ENCODE data around the gene ANKAR.

The ANKAR gene

DNA sequence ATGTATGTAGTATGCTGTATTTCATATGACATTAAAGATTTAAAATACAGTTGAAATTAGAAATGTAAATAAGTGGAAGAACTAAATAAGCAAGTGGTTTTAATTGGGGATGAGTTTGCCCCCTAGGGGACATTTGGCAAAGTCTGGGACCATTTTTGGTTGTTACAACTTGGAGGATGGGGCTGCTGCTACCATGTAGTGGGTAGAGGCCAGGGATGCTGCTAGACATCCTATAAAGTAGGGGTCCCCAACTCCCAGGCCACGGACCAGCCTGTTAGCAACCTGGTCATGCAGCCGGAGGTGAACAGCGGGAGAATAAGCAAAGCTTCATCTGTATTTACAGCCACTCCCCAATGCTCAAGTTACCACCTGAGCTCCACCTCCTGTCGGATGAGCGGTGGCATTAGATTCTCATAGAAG, 41.1 kb upstream of the ANKAR start:
- no peak for DNase-seq (ENCODE audit: low read depth)
- H3K4me3 ChIP-seq (ENCODE audit: low read depth, low read length) = no peak overlapping the region
- TF ChIP-seq, protein P1, sequence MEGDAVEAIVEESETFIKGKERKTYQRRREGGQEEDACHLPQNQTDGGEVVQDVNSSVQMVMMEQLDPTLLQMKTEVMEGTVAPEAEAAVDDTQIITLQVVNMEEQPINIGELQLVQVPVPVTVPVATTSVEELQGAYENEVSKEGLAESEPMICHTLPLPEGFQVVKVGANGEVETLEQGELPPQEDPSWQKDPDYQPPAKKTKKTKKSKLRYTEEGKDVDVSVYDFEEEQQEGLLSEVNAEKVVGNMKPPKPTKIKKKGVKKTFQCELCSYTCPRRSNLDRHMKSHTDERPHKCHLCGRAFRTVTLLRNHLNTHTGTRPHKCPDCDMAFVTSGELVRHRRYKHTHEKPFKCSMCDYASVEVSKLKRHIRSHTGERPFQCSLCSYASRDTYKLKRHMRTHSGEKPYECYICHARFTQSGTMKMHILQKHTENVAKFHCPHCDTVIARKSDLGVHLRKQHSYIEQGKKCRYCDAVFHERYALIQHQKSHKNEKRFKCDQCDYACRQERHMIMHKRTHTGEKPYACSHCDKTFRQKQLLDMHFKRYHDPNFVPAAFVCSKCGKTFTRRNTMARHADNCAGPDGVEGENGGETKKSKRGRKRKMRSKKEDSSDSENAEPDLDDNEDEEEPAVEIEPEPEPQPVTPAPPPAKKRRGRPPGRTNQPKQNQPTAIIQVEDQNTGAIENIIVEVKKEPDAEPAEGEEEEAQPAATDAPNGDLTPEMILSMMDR (IDR thresholded peaks at IDR 0.05; ENCODE audit: low read depth, low read length, missing control alignments) = peak; percentile 35

DNA sequence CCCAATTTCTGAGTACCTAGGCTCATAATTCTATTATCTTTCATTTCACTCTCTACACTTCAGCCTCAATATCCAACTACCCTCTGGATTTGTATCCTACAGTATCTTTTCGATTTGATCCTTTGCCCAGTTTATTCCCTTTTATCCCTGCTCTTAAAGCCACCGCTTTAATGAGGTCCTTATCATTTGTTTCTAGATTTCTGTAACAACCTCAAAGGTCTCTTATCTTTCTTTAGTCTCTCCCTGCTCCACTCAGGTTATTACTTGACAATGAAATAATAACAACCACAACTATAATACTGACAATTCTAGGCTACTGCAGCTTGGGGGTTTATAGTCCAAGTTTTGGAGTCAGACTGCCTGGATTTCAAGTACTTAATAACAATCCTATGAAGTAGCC, 39.1 kb upstream of the ANKAR start:
- no peak for DNase-seq (ENCODE audit: low read depth)
- TF ChIP-seq, protein P1 (IDR thresholded peaks at IDR 0.05; ENCODE audit: low read depth, low read length, missing control alignments) = no peak

DNA sequence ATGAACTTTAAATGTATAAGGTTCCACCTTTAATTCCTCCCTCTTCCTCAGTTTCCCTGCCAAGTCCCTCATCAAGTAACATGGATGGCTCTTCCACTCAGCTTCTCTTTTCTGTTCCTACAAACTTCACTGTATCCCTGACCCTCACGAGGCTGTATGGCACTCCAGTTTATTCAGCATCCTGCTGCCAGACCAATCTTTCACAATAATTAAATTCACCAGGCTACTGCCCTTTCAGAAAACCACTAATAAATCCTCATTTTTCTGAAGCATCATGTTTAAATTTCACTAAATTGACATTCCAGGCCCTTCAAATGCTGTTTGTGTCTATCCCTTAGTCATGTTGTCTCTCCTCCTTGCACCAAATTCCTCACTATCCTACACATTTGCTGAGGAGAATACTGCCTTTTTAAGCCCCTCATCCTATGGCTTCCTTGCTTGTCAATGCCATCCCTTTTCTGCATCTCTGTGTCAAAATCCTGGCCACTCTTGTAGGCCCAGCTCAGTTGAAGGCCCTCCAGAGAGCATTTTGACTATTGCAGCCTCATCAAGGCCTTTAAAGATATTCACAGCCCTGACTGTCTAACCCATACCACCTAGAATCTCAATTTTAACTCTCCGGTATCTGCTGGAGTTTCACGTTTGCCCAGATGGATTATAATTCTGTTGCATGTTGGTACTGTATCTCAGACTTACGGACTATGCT, 36.0 kb upstream of the ANKAR start:
- TF ChIP-seq, protein P1 (IDR thresholded peaks at IDR 0.05; ENCODE audit: low read depth, low read length, missing control alignments) = no peak
- H3K4me3 ChIP-seq (ENCODE audit: low read depth, low read length) = no peak overlapping the region
- DNase-seq (ENCODE audit: low read depth) = no peak

More for the DNA sequence above, 39.1 kb upstream of the ANKAR start:
- H3K4me3 ChIP-seq (ENCODE audit: low read depth, low read length) = no peak overlapping the region

DNA sequence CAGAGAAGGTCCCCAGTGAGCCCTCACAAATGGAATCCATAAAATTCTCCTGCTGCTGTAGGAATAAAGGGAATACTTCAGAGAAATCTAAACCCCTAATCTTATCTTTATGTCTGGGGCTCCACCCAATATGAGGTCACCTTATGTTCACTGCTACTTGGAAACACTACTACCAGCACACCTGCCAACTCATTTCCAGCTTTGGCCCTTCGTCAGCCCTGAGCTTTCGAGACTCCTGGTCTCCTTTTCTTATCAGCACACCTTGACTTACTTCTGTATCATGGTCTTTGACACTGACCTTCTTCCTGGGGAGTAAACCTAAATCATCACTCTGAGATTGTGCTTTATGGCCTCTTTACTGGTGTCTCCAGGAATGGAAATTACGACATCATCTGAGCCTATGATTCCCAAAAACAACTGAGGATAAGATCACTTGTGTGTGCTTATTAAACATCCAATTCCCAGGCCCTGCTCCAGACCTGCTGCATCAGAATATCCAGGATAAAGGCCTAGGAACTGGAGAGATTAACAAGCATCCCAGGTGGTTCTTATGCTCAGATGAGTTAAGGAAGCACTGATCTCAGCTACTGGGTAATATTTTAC, 35.4 kb upstream of the ANKAR start:
- H3K4me3 ChIP-seq (ENCODE audit: low read depth, low read length) = no peak overlapping the region
- no peak for DNase-seq (ENCODE audit: low read depth)
- TF ChIP-seq, protein P1 (IDR thresholded peaks at IDR 0.05; ENCODE audit: low read depth, low read length, missing control alignments) = no peak

DNA sequence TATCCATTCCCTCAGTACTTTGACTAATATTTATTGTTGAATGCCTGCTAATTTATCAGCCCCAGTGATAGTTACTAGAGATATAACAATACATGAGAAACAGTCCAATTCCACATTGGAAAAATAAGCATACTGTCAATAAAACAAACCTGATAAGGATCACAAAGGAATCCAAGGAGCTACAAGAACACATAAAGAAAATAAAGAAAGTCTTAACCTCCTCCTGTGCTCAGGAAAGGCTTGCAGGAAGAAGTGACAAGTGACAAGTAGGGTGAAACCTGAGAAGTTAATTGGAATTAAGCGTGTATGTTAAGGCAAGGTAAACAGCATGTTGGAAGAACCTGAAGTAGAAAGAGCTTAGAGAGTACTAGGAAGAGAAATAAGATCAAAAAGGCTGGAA, 33.5 kb upstream of the ANKAR start:
- H3K4me3 ChIP-seq (ENCODE audit: low read depth, low read length) = no peak overlapping the region
- TF ChIP-seq, protein P1 (IDR thresholded peaks at IDR 0.05; ENCODE audit: low read depth, low read length, missing control alignments) = no peak
- no peak for DNase-seq (ENCODE audit: low read depth)

DNA sequence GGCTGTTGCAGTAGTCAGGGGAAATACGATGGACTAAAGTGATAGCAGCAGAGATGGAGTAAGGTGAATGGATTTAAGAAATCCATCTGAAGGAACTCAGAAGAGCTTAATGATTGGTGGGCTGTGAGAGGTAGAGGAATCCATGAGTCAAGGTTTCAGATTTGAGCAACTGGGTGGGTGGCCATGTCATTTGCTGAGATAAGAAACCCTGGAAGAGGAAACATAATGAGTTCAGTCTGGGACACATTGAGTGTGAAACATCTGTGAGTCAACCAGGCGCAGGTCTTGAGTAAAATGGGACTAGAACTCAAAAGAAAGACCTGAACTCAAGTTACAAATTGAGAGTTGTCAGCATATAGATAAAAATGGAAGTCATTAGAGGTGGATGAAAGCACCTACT, 32.9 kb upstream of the ANKAR start:
- TF ChIP-seq, protein P1 (IDR thresholded peaks at IDR 0.05; ENCODE audit: low read depth, low read length, missing control alignments) = no peak
- no peak overlapping the region for H3K4me3 ChIP-seq (ENCODE audit: low read depth, low read length)
- no peak for DNase-seq (ENCODE audit: low read depth)

DNA sequence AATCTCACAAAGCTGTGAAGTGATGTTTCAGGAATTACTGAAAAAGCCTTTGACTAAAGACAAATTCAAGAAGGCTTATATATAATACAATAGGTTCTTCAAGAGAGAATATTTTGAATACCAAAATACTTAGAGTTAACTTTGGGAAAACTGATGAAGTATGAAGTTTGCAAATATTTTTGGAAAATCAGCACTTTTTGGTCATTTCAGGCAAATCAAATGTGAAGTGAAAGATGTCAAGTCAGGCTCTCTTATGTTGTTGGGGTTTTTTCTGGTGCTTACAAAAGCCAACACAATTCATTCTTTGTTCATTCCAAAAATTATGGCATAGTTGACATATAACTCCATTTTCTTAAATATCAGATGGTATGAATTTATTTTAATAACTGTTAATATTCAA, 27.9 kb upstream of the ANKAR start:
- DNase-seq (ENCODE audit: low read depth) = no peak
- TF ChIP-seq, protein P1 (IDR thresholded peaks at IDR 0.05; ENCODE audit: low read depth, low read length, missing control alignments) = no peak
- no peak overlapping the region for H3K4me3 ChIP-seq (ENCODE audit: low read depth, low read length)

Data from GM12864 (cell line).